ENCODE results near the gene WWOX.
"Not testable (repeated sequence)": the region's sequence is repeated elsewhere in the genome, so short reads cannot be mapped to it uniquely, and the experiment has no call there.

Gene WWOX

GRCh38 chr16:78672779-78673556, 573.5 kb downstream of the WWOX start:
- no peak for DNase-seq

- no peak for DNase-seq
Observed at GRCh38 chr16:78673884-78674283, 574.4 kb downstream of the WWOX start.

- no peak for DNase-seq
Observed at GRCh38 chr16:78675312-78675711, 575.9 kb downstream of the WWOX start.

GRCh38 chr16:78675951-78676792, 576.7 kb downstream of the WWOX start:
- DNase-seq, result no peak

- no peak for DNase-seq
Observed at GRCh38 chr16:78677181-78677731, 577.8 kb downstream of the WWOX start.

- DNase-seq, result no peak
Observed at GRCh38 chr16:78679546-78679945, 580.1 kb downstream of the WWOX start.

GRCh38 chr16:78681743-78682142, 582.3 kb downstream of the WWOX start:
- no peak for DNase-seq

GRCh38 chr16:78684030-78684611, 584.7 kb downstream of the WWOX start:
- no peak for DNase-seq

GRCh38 chr16:78684655-78685375, 585.4 kb downstream of the WWOX start:
- no peak for DNase-seq

GRCh38 chr16:78686601-78687000, 587.1 kb downstream of the WWOX start:
- no peak for DNase-seq

- DNase-seq, result no peak
Observed at GRCh38 chr16:78689028-78689427, 589.6 kb downstream of the WWOX start.

- DNase-seq, result no peak
Observed at GRCh38 chr16:78689536-78689935, 590.1 kb downstream of the WWOX start.

GRCh38 chr16:78690510-78690909, 591.1 kb downstream of the WWOX start:
- no peak for DNase-seq

- DNase-seq, result not testable (repeated sequence)
Observed at GRCh38 chr16:78691746-78692145, 592.3 kb downstream of the WWOX start.

- no peak for DNase-seq
Observed at GRCh38 chr16:78693496-78693895, 594.0 kb downstream of the WWOX start.

GRCh38 chr16:78694414-78694813, 595.0 kb downstream of the WWOX start:
- DNase-seq, result no peak

GRCh38 chr16:78695391-78695790, 595.9 kb downstream of the WWOX start:
- DNase-seq, result no peak

GRCh38 chr16:78696797-78697196, 597.3 kb downstream of the WWOX start:
- DNase-seq, result no peak

GRCh38 chr16:78697426-78697825, 598.0 kb downstream of the WWOX start:
- DNase-seq, result no peak

- DNase-seq, result no peak
Observed at GRCh38 chr16:78703936-78704335, 604.5 kb downstream of the WWOX start.

- DNase-seq, result no peak
Observed at GRCh38 chr16:78704416-78704815, 605.0 kb downstream of the WWOX start.

- DNase-seq, result no peak
Observed at GRCh38 chr16:78705694-78706093, 606.2 kb downstream of the WWOX start.

GRCh38 chr16:78706637-78707036, 607.2 kb downstream of the WWOX start:
- no peak for DNase-seq
